Gastrocnemius medialis (tissue), 4 donors: ENCODE results near the gene TM2D1. TPM values are rescaled to one million over a fixed set of nuclear protein-coding genes. Genes with fewer than 3 reads are reported as not detected.
A peak's percentile ranks its signal among the peaks of the same experiment; 100 is the strongest.
"Not testable (repeated sequence)": the region's sequence is repeated elsewhere in the genome, so short reads cannot be mapped to it uniquely, and the experiment has no call there.

Experiments
- ATAC-seq, 2 donors: fragments of 150-250 bp; one replicate each; pipeline ENCODE4 v1.9.1; 2016
- DNase-seq, 2 donors: peaks; one replicate each; pipeline ENCODE4 v3.0.0-alpha.2; 2019
- H3K27ac ChIP-seq, 4 donors: fragments of 200-600 bp; sonication (generic); 1 replicate in 1 of 4; 2 replicates in 3 of 4; pipeline ENCODE4 v1.5.1; 2016 to 2018; ENCODE audit warnings: mild to moderate bottlenecking in 2 of 4, moderate library complexity in 1 of 4
- H3K27me3 ChIP-seq, 3 donors: fragments of 200-600 bp; sonication (generic) in 2 of 3; 1 replicate in 1 of 3; 2 replicates in 2 of 3; pipeline versions ENCODE4 v1.5.1 to v1.6.0; 2016 to 2019; ENCODE audit warnings: mild to moderate bottlenecking in 1 of 3, moderate library complexity in 1 of 3
- H3K36me3 ChIP-seq, 2 donors: fragments of 200-600 bp; sonication (generic) in 1 of 2; one replicate each; pipeline ENCODE4 v1.5.1; 2017 to 2018
- H3K4me1 ChIP-seq, 2 donors: fragments of 200-600 bp; sonication (generic) in 1 of 2; one replicate each; pipeline ENCODE4 v1.5.1; 2016 to 2017; ENCODE audit warnings: mild to moderate bottlenecking in 2 of 2
- H3K4me3 ChIP-seq, 4 donors: fragments of 200-600 bp; sonication (generic) in 3 of 4; 1 replicate in 1 of 4; 2 replicates in 3 of 4; pipeline ENCODE4 v1.5.1; 2016 to 2019; ENCODE audit warnings: mild to moderate bottlenecking in 2 of 4
- H3K9me3 ChIP-seq, 3 donors: fragments of 200-600 bp; sonication (generic) in 2 of 3; 1 replicate in 1 of 3; 2 replicates in 2 of 3; pipeline ENCODE4 v1.5.1; 2016 to 2019
- POLR2A ChIP-seq, 2 donors: fragments of 450-650 bp; IDR thresholded peaks; one replicate each; pipeline ENCODE4 v1.6.1; 2017; ENCODE audit warnings: antibody characterized with exemption in 2 of 2, mild to moderate bottlenecking in 2 of 2, moderate library complexity in 2 of 2
- in situ Hi-C, 4 donors: fragments of 200-750 bp; cut with MboI; loops; one replicate each; pipeline versions ENCODE4 v1.15.0 to v1.8.0; 2017; ENCODE audit warnings: low sequenced_read_pairs in 4 of 4
- intact Hi-C: fragments of 100-400 bp; cut with DNase I; formaldehyde crosslinking; loops from one replicate; pipeline ENCODE4 v1.15.1; 2023; ENCODE audit warnings: low total_unique reads
- total RNA-seq, 4 donors: library from RNA; depleted of rRNA; stranded (reverse); fragments of >200 nt; gene quantifications; one replicate each; pipeline versions ENCODE4 v1.1.0 to v1.2.3, GENCODE V29; 2016
- TF ChIP-seq, protein P1 (sequence below), 5 experiments: fragments of 450-650 bp in 3 of 5; fragments of 200-600 bp in 2 of 5; sonication (generic) in 2 of 5; IDR thresholded peaks in 4 of 5; conservative IDR thresholded peaks in 1 of 5; 1 replicate in 4 of 5; 2 replicates in 1 of 5; pipeline ENCODE4 v1.5.1; 2016 to 2019; ENCODE audit warnings: antibody characterized with exemption in 5 of 5, mild to moderate bottlenecking in 3 of 5, moderate library complexity in 3 of 5

TM2D1 gene
- total RNA-seq, 4 donors from 2014 or later: 33.6 to 56.8 (median 38.5) TPM

DNA sequence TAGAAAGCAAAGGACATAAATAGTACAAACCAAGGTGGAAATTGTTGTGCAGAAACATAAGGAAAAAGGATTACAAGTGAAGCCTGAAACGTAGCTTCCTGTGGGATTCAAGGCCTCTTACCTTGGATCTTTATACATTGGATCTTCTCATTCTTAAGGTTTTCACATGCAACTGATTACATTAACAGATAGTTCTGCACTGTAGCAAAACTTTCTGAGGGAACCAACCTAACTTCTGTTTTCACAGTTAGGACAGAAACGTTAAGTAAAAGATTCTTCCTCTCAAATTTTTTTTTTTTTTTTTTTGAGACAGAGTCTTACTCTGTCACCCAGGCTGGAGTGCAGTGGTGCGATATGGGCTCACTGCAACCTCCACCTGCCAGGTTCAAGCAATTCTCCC is 7.8 kb upstream of the TM2D1 start:
- in situ Hi-C loops (loop anchor here in 1 of 4 donors (25.0 kb wide), 1 partner anchor 1055 kb away; the partner anchor contains the start of gene ATG4C), intact Hi-C loops (no loop called here)
- Histone ChIP-seq H3K9me3 (no peaks in the 10 kb centered on the region), H3K4me3 (no peak overlapping the region), H3K27ac (no peak overlapping the region), H3K4me1 (no peaks in the 10 kb centered on the region), H3K36me3 (no peaks in the 10 kb centered on the region), H3K27me3 (no peaks in the 10 kb centered on the region)
- ATAC-seq: no peak
- no peak for DNase-seq
- TF ChIP-seq POLR2A (IDR thresholded peaks at IDR 0.05): no peak
- TF ChIP-seq, protein P1, sequence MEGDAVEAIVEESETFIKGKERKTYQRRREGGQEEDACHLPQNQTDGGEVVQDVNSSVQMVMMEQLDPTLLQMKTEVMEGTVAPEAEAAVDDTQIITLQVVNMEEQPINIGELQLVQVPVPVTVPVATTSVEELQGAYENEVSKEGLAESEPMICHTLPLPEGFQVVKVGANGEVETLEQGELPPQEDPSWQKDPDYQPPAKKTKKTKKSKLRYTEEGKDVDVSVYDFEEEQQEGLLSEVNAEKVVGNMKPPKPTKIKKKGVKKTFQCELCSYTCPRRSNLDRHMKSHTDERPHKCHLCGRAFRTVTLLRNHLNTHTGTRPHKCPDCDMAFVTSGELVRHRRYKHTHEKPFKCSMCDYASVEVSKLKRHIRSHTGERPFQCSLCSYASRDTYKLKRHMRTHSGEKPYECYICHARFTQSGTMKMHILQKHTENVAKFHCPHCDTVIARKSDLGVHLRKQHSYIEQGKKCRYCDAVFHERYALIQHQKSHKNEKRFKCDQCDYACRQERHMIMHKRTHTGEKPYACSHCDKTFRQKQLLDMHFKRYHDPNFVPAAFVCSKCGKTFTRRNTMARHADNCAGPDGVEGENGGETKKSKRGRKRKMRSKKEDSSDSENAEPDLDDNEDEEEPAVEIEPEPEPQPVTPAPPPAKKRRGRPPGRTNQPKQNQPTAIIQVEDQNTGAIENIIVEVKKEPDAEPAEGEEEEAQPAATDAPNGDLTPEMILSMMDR (IDR thresholded peaks at IDR 0.05 in 4 of 5, conservative IDR thresholded peaks at IDR 0.05 in 1 of 5): no peak

GRCh38 chr1:61730679-61731078 is 5.7 kb upstream of the TM2D1 start:
- H3K9me3 ChIP-seq, H3K4me3 ChIP-seq, H3K27ac ChIP-seq, H3K4me1 ChIP-seq, DNase-seq, ATAC-seq, H3K27me3 ChIP-seq, H3K36me3 ChIP-seq, intact Hi-C loops: not testable (repeated sequence)
- in situ Hi-C loops: loop anchor here in 1 of 4 donors (25.0 kb wide), 1 partner anchor 1057 kb away; the partner anchor contains the start of gene ATG4C

DNA sequence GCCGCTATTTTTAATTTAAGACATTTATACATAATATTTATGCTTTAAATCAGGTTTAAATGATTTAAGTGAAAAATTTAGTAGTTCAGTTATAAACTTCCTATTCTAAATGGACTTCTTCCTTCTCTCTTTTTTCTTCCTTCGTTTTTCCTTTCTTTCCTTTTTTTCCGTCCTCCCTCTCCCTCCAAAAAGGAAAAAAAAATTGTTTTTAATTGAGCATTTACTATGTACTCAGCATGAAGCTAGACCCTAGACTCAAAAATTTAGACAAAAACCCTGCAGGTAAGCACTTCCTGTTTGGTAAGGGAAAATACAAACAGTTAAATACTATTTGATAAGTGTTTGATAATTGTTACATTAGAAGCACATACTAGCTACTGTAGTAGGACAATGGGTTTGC is 2.6 kb upstream of the TM2D1 start:
- H3K4me1 ChIP-seq: peaks cover 17 to 18% of the 10 kb centered on the region in 2 donors
- no peaks in the 10 kb centered on the region for H3K27me3 ChIP-seq
- peaks cover 0 to 4% of the 10 kb centered on the region in 2 donors for H3K36me3 ChIP-seq
- TF ChIP-seq, protein P1 (IDR thresholded peaks at IDR 0.05 in 4 of 5, conservative IDR thresholded peaks at IDR 0.05 in 1 of 5): no peak
- TF ChIP-seq POLR2A (IDR thresholded peaks at IDR 0.05): no peak
- intact Hi-C loops (loop anchor here (5.0 to 10.0 kb wide), 2 partner anchors 337 to 675 kb away; no protein-coding TSS in a partner anchor), in situ Hi-C loops (loop anchor here in 1 of 4 donors (25.0 kb wide), 1 partner anchor 1060 kb away; the partner anchor contains the start of gene ATG4C)
- H3K4me3 ChIP-seq: no peak overlapping the region
- no peak overlapping the region for H3K27ac ChIP-seq
- ATAC-seq (no peak), DNase-seq (no peak)
- no peaks in the 10 kb centered on the region for H3K9me3 ChIP-seq

GRCh38 chr1:61724506-61724812 is 482 bp downstream of the TM2D1 start:
- intact Hi-C loops (loop anchor here (10.0 kb wide), 1 partner anchor 340 kb away; no protein-coding TSS in a partner anchor), in situ Hi-C loops (no loop called here)
- no peak for DNase-seq
- Histone ChIP-seq H3K9me3 (no peaks in the 10 kb centered on the region), H3K27me3 (no peaks in the 10 kb centered on the region), H3K27ac (peak overlapping the region; percentile 91 to 96 (median 94)), H3K4me1 (peaks cover 17 to 18% of the 10 kb centered on the region in 2 donors), H3K4me3 (peak overlapping the region; percentile 86 to 98 (median 96)), H3K36me3 (peaks cover 0 to 4% of the 10 kb centered on the region in 2 donors)
- TF ChIP-seq POLR2A (IDR thresholded peaks at IDR 0.05): no peak
- TF ChIP-seq, protein P1 (IDR thresholded peaks at IDR 0.05 in 4 of 5, conservative IDR thresholded peaks at IDR 0.05 in 1 of 5): no peak
- ATAC-seq: peak in 1 of 2 donors; percentile 15

GRCh38 chr1:61718996-61719663 is 5.8 kb downstream of the TM2D1 start:
- H3K27ac ChIP-seq, H3K36me3 ChIP-seq, H3K4me3 ChIP-seq, H3K27me3 ChIP-seq, intact Hi-C loops, ATAC-seq, DNase-seq, in situ Hi-C loops, H3K9me3 ChIP-seq: not testable (repeated sequence)
- peaks cover 15 to 16% of the 10 kb centered on the region in 2 donors for H3K4me1 ChIP-seq
